ENCODE measurements around the gene HNF1B.

- TF ChIP-seq CTCF (IDR thresholded peaks at IDR 0.05 in 4 of 5, conservative IDR thresholded peaks at IDR 0.05 in 1 of 5): no peak
- no peak for TF ChIP-seq POLR2A (IDR thresholded peaks at IDR 0.05)
Observed at GRCh38 chr17:37659925-37660324, 84.9 kb downstream of the HNF1B start.

Measured in gastrocnemius medialis (tissue), 4 donors.